Measurements from ENCODE around the gene AKAP6.
A peak's percentile ranks its signal among the peaks of the same experiment; 100 is the strongest.

Gene AKAP6

DNA sequence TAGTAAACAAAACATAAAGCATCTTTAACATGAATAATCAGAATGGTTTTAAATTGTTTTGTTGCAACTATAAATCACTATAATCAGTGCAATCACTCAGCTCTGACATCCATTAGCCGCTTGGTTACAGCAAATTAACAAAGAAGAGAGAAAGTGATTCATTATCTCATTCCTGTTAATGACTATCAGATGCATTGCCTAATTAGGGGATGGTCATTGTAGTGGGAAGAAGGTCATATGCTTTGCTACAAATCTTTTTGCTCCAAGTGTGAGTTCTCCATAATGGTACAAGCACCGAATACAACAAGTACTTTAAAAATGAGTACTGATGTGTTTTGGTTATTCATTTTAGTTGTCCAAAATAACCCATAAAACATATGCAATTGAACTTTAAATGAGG, 272.0 kb downstream of the AKAP6 start:
- no peak for TF ChIP-seq CTCF (conservative IDR thresholded peaks at IDR 0.05; ENCODE audit: low read length)
- no peak overlapping the region for H3K4me3 ChIP-seq (ENCODE audit: low read length)
- DNase-seq (ENCODE audit: low read depth) = no peak

DNA sequence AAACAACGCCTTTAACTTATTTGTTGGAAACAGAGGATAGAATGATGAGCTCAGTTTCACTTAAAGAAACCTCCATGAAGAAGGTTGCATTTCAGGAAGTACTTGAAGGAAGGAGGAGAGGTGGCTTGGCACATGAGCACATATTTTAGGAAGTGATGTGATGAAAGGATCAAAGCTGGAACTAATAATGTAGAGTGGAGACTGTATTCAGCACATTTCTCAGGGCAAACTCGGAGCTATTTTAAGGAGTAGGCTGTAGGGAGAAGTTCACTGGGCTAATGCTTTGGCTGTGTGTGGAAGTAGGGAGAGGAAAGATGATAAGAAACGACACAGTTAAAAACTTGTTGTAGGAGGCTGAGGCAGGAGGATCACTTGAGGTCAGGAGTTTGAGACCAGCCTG, 272.8 kb downstream of the AKAP6 start:
- TF ChIP-seq CTCF (conservative IDR thresholded peaks at IDR 0.05; ENCODE audit: low read length) = no peak
- H3K4me3 ChIP-seq (ENCODE audit: low read length) = no peak overlapping the region
- peak; percentile 70 for DNase-seq (ENCODE audit: low read depth)

DNA sequence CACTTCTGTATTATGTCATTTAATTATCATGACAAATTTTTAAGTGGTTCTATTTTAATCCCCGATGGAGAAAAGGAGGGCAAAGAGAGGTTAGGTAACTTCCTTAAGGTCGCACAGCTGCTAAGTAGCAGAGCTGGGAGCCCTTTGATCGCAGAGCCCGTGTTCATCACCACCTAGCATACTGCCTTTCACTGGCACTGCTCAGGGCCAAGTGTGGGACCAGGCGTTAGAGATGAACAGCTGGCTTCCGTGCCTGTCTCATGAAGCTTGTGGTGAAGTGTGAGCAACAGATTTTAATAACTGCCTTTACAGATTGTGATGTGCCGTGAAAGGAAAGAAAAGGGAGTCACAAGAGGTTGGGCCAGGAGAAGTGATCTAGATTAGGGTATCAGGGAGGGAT, 273.6 kb downstream of the AKAP6 start:
- no peak for DNase-seq (ENCODE audit: low read depth)
- H3K4me3 ChIP-seq (ENCODE audit: low read length) = no peak overlapping the region
- no peak for TF ChIP-seq CTCF (conservative IDR thresholded peaks at IDR 0.05; ENCODE audit: low read length)

DNA sequence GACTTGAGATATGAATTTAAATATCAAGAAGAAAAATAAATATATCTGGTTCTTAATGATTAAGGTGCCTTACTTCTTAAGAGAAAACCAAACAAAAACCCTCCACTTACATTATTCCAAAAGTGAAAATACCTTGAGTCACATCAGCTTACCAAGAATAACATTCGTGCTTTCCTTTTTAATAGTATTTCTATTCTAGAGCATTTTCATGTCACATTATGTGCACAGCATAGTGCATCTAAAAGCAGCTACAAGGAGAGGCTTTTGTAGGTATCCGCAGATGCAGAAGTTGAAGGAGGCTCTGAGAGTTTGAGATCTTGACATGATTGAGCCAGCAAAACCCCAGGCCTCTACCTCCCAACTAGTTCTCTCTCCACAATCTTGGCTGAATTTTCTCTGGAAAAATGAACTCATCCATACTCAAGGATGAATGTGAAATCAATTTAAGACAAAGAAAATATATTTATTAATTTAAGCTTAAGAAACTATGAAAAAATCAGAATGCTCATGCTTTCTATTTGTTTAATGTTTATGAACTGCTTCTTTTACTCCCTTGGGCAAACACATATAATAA, 275.0 kb downstream of the AKAP6 start:
- no peak overlapping the region for H3K4me3 ChIP-seq (ENCODE audit: low read length)
- no peak for DNase-seq (ENCODE audit: low read depth)
- TF ChIP-seq CTCF (conservative IDR thresholded peaks at IDR 0.05; ENCODE audit: low read length) = no peak

GRCh38 chr14:32606301-32606700, 277.2 kb downstream of the AKAP6 start:
- no peak for DNase-seq (ENCODE audit: low read depth)
- H3K4me3 ChIP-seq (ENCODE audit: low read length) = no peak overlapping the region
- TF ChIP-seq CTCF (conservative IDR thresholded peaks at IDR 0.05; ENCODE audit: low read length) = no peak

GRCh38 chr14:32607399-32607798, 278.3 kb downstream of the AKAP6 start:
- DNase-seq (ENCODE audit: low read depth) = peak; percentile 48
- no peak for TF ChIP-seq CTCF (conservative IDR thresholded peaks at IDR 0.05; ENCODE audit: low read length)
- H3K4me3 ChIP-seq (ENCODE audit: low read length) = no peak overlapping the region

DNA sequence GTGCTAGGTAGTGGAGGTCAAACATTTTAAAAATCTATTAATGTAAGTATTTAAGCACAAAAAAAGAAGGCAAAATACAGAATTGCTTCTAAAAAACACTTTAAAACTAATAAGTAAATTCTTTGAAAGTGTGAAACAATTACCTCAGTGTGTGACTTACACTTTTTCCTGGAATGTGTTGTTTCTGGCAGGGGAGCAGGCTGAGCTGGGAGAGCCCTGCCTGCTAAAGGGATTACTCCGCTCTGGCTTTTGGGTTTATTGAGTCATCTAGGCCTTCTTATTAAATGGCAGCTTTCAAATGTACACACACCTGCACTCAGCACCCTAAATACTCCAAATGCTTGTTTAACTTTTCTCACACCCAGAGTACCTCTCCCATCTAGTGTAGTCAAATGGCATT, 279.8 kb downstream of the AKAP6 start:
- no peak for TF ChIP-seq CTCF (conservative IDR thresholded peaks at IDR 0.05; ENCODE audit: low read length)
- DNase-seq (ENCODE audit: low read depth) = peak; percentile 56

More for the DNA sequence above, 279.8 kb downstream of the AKAP6 start:
- H3K4me3 ChIP-seq (ENCODE audit: low read length) = no peak overlapping the region
